Astrocyte (in vitro differentiated cells and primary cell): ENCODE results near the gene ISLR2.

Experiments used
- EZH2 ChIP-seq: IDR thresholded peaks from 2 replicates; pipeline ENCODE4 v1.6.1; 2012; ENCODE audit warnings: mild to moderate bottlenecking, low read length, inconsistent platforms; ENCODE audit not compliant: insufficient read depth
- TF ChIP-seq, protein P1 (sequence below): IDR thresholded peaks from 2 replicates; pipeline ENCODE4 v1.5.1; 2011; ENCODE audit warnings: low read depth, mild to moderate bottlenecking, inconsistent platforms, low read length, moderate library complexity; ENCODE audit not compliant: insufficient read depth

DNA sequence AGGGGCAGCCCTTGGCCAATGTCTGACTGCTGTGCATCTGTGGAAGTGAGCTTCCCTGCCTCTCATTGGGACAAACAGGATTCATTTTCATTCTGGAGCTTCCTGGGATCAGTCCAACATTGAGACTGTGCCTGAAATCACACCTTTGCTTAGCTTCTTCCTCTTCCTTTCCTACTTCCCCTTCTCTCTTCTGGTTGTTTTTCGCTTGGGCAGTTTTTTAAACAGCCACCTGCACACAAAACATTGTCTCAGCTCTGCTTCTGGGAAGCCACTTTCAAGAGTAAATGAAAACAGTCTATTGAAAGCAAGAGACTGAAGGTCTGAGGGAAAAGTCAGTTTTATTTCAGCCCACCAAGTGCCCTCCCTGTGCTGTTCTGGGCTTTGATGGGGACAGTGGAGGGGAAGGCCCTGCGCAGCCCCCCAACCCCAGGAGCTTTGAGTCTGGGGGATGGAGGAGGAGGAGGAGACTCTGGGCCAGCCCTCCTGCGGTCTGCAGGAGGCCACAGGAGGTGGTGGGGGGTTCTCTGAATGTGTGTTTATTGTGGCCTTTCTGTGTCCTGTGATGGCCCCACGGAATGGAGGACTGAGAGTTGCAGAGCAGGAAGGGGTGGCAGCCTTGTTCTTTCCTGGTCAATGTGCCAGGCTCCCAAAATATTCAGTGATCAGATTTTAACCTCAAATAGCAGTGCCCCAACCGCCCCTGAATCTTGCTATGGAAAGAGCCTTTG lies 7.8 kb upstream of the ISLR2 start:
- TF ChIP-seq, protein P1, sequence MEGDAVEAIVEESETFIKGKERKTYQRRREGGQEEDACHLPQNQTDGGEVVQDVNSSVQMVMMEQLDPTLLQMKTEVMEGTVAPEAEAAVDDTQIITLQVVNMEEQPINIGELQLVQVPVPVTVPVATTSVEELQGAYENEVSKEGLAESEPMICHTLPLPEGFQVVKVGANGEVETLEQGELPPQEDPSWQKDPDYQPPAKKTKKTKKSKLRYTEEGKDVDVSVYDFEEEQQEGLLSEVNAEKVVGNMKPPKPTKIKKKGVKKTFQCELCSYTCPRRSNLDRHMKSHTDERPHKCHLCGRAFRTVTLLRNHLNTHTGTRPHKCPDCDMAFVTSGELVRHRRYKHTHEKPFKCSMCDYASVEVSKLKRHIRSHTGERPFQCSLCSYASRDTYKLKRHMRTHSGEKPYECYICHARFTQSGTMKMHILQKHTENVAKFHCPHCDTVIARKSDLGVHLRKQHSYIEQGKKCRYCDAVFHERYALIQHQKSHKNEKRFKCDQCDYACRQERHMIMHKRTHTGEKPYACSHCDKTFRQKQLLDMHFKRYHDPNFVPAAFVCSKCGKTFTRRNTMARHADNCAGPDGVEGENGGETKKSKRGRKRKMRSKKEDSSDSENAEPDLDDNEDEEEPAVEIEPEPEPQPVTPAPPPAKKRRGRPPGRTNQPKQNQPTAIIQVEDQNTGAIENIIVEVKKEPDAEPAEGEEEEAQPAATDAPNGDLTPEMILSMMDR, result no peak
- no peak for TF ChIP-seq EZH2
